HUES48 (cell line): ENCODE measurements around the gene GSC.

Experiments used
- H3K27ac ChIP-seq: one replicate; pipeline ENCODE4 v1.7.0; 2013; ENCODE audit warnings: low read depth, low read length, inconsistent platforms
- H3K27me3 ChIP-seq: 2 replicates; pipeline ENCODE4 v1.6.1; 2013; ENCODE audit warnings: mild to moderate bottlenecking, low read length; ENCODE audit not compliant: control insufficient read depth, insufficient read depth
- H3K36me3 ChIP-seq: 2 replicates; pipeline ENCODE4 v1.6.1; 2013; ENCODE audit warnings: low read length; ENCODE audit not compliant: control insufficient read depth, insufficient read depth
- H3K4me1 ChIP-seq: 2 replicates; pipeline ENCODE4 v1.6.1; 2013; ENCODE audit warnings: mild to moderate bottlenecking, low read length; ENCODE audit not compliant: control insufficient read depth, insufficient read depth
- H3K4me3 ChIP-seq: 2 replicates; pipeline ENCODE4 v1.5.1; 2013; ENCODE audit warnings: mild to moderate bottlenecking, low read depth, low read length
- H3K9ac ChIP-seq: 2 replicates; pipeline ENCODE4 v1.6.1; 2013; ENCODE audit warnings: mild to moderate bottlenecking, low read depth, low read length, moderate library complexity
- H3K9me3 ChIP-seq: 2 replicates; pipeline ENCODE4 v1.6.1; 2013; ENCODE audit warnings: low read length; ENCODE audit not compliant: control insufficient read depth, insufficient read depth

GSC gene

DNA sequence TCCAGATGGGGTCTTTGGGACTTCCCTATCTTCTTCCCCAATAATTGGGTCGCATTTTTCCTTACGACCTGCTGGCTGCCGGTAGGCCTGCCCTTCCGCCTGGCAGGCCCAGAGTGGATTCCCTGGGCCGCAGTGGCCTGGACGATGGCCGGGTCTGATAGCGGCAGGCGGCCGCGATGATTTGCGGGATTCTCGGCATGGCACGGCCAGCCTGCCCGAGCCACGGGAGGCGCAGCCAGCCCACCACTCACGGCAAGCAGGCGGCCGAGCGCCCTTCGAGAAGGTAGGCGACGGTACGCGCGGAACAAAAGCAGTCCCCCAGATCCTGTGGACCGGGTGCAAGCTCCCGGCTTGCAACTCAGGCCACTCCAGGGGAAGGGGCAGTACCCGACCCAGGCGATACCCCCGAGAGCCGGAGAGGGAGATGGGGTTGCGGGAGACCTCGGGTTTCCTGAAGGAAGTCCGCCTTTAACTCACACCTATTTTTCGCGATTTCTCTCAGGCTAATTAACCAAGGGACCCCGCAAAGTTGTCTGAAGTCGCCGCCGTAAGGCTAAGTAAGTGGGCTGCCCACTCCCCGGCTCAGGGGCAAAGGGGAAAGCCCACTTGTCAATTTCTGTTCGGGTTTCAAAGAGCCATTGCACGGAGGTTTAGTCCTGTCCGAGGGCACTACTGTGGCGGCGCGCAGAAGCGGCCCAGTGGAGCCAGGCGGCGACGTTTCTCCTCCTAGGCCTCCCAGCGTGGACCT, 1.4 kb upstream of the GSC start:
- Histone ChIP-seq H3K9ac (no peak overlapping the region), H3K4me3 (peak overlapping the region; percentile 56), H3K27me3 (peaks cover 97% of the 10 kb centered on the region)

GRCh38 chr14:94770815-94771157, 873 bp upstream of the GSC start:
- H3K27ac ChIP-seq = no peak overlapping the region
- H3K4me1 ChIP-seq = peaks cover 65% of the 10 kb centered on the region
- H3K9me3 ChIP-seq = no peaks in the 10 kb centered on the region
- H3K4me3 ChIP-seq = peak overlapping the region; percentile 56
- H3K9ac ChIP-seq = no peak overlapping the region
- H3K27me3 ChIP-seq = peaks cover 97% of the 10 kb centered on the region
- no peaks in the 10 kb centered on the region for H3K36me3 ChIP-seq

More for the DNA sequence above, 1.4 kb upstream of the GSC start:
- Histone ChIP-seq H3K4me1 (peaks cover 70% of the 10 kb centered on the region), H3K9me3 (no peaks in the 10 kb centered on the region), H3K27ac (no peak overlapping the region), H3K36me3 (no peaks in the 10 kb centered on the region)

DNA sequence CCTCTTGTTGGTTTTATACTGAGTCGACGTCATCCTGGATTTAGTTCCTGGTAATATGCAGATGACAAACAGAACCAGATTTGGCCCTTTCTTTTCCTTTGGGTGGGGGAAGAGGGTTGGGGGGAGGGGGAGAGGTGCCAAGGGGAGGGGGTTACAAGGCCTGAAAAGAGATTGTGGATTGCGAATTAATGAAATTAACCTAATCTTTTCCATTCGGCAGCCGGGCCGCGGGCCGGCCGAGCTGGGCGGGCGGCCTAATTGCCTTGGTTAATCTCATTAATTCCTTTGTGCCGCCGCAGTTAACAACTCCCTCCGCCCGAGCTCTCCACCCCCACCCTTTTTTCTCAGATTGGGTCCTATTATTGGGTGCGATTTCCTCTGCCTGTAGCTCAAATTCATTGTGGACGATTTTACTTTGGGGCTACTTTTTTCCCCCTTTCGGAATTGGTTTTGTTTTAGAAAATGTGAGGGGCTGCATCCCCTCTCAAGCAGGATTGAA, 387 bp upstream of the GSC start:
- H3K9ac ChIP-seq = no peak overlapping the region
- peaks cover 97% of the 10 kb centered on the region for H3K27me3 ChIP-seq
- peaks cover 60% of the 10 kb centered on the region for H3K4me1 ChIP-seq
- H3K36me3 ChIP-seq = no peaks in the 10 kb centered on the region
- H3K4me3 ChIP-seq = peak overlapping the region; percentile 56
- no peak overlapping the region for H3K27ac ChIP-seq
- H3K9me3 ChIP-seq = no peaks in the 10 kb centered on the region

- Histone ChIP-seq H3K4me1 (peaks cover 46% of the 10 kb centered on the region), H3K4me3 (peak overlapping the region; percentile 56), H3K36me3 (no peaks in the 10 kb centered on the region), H3K9ac (no peak overlapping the region), H3K9me3 (no peaks in the 10 kb centered on the region), H3K27ac (no peak overlapping the region), H3K27me3 (peaks cover 97% of the 10 kb centered on the region)
Observed at GRCh38 chr14:94768521-94769390, 1.2 kb downstream of the GSC start.

DNA sequence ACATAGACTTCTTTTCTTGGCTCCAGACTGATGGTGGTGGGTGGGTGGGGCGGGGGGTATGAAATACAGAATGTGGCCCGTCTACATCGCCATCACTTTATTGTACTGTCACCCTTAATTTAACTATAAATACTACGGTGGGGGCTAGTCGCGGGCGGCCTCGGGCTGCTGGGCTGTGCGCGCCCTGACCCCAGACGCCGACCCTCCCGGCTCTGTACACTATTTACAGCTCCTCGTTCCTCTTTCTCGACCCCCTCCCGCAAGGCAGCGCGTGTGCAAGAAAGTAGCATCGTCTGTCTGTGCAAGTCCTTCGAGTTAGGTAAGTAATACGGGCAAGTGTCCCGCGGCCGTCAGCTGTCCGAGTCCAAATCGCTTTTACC, 1.8 kb downstream of the GSC start:
- Histone ChIP-seq H3K9ac (no peak overlapping the region), H3K27ac (no peak overlapping the region), H3K4me3 (peak overlapping the region; percentile 56), H3K4me1 (peaks cover 42% of the 10 kb centered on the region), H3K36me3 (no peaks in the 10 kb centered on the region), H3K9me3 (no peaks in the 10 kb centered on the region), H3K27me3 (peaks cover 97% of the 10 kb centered on the region)

GRCh38 chr14:94767321-94767878, 2.5 kb downstream of the GSC start:
- Histone ChIP-seq H3K36me3 (no peaks in the 10 kb centered on the region), H3K27me3 (peaks cover 97% of the 10 kb centered on the region), H3K27ac (no peak overlapping the region), H3K4me1 (peaks cover 35% of the 10 kb centered on the region), H3K9ac (no peak overlapping the region), H3K9me3 (no peaks in the 10 kb centered on the region), H3K4me3 (peak overlapping the region; percentile 41)

DNA sequence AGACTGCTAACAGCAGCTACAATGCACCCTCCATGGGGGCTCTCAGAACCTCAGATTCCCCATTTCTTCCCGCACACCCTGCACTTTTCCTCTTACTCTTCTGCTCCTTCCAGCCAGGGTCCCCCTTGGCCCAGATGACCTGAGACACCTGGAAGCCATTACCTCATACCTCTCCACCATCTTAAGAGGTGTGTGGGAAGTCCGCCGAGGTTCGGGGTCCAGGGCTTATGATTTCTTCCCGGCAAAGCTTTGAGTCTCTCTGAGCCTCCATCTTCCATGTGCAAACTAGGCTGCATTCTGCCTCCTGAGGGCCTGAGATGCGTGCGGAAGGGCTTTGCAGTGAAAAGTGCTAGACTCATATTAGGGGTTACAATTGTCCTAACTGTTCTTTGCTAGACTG, 5.3 kb downstream of the GSC start:
- Histone ChIP-seq H3K27me3 (peaks cover 82% of the 10 kb centered on the region), H3K4me3 (no peak overlapping the region), H3K27ac (no peak overlapping the region), H3K9ac (no peak overlapping the region), H3K9me3 (no peaks in the 10 kb centered on the region), H3K36me3 (no peaks in the 10 kb centered on the region), H3K4me1 (peaks cover 16% of the 10 kb centered on the region)

DNA sequence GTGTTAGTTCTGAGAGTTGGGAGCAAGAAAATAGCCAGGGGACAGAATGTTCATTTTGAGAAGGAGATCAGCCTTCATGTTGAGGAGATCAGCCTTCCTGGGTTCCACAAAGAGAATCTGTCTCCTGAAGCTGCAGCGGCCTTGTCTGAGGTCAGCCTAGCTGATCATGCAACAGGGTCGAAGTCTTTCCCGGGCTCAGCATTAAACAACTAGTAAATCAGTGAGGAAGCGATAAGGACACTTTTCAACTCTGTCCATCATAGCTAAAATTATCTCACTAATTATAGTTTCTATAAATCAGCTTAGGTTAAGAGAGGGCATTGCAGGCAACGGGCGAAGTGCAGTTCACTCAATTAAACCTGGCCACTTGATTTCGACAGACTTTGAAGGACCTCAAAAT, 7.5 kb downstream of the GSC start:
- Histone ChIP-seq H3K27ac (no peak overlapping the region), H3K4me3 (no peak overlapping the region), H3K4me1 (peaks cover 8% of the 10 kb centered on the region), H3K36me3 (no peaks in the 10 kb centered on the region), H3K27me3 (peaks cover 60% of the 10 kb centered on the region), H3K9me3 (no peaks in the 10 kb centered on the region), H3K9ac (no peak overlapping the region)

DNA sequence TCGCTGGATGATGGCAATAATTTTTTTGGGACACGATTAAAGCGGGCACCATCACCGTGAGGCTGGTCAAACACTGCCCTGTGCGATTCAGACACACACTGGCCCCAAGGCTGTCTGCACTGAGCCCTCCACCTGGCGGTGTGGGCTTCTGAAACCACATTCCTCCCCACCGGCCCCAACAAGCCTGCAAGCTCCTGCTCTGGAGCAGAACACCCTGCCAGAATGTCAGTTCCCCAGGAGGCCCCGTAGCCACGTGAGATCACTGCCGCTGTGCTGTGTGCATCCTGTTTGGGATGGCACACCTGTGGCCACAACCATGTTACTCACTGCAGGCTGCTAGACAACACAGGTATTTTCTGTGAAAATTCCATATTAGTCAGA, 7.9 kb downstream of the GSC start:
- no peak overlapping the region for H3K27ac ChIP-seq
- H3K36me3 ChIP-seq = no peaks in the 10 kb centered on the region
- H3K27me3 ChIP-seq = peaks cover 56% of the 10 kb centered on the region
- H3K4me3 ChIP-seq = no peak overlapping the region
- peaks cover 4% of the 10 kb centered on the region; the same call in 1 of the 2 replicates for H3K4me1 ChIP-seq
- no peaks in the 10 kb centered on the region for H3K9me3 ChIP-seq
- H3K9ac ChIP-seq = no peak overlapping the region

DNA sequence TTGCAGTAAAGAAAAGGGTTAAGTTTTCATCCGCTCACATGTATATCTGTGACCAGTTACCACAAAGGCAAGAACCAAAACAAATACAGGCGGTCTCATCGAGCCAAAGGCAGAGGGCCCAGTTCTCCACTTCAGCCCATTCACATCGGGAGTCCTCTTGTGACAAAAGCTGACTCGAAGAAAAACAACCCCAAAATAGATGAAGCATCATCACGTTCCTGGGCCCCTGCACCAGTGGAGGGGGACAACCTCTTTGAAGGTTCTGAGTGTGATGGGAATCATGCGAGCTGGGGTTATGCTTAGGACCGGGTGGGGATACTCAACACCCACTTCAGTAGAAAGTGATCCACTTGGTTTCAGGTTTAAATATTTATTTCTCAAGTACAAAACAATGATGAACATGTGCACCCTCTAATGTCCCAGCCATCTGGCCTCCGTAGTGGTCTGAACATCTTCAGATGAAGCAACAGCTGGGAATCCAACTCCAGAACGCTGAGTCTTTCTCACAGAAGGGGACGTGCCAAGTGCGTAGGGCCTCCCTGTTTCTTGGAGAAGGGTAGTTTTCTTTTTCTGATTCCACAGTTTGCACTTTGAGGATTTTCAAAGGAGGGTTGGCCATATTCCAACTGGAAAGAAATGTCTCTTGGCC, 8.4 kb downstream of the GSC start:
- H3K4me1 ChIP-seq = peaks cover 2% of the 10 kb centered on the region; the same call in 1 of the 2 replicates
- H3K27ac ChIP-seq = no peak overlapping the region
- no peaks in the 10 kb centered on the region for H3K36me3 ChIP-seq
- H3K27me3 ChIP-seq = peaks cover 51% of the 10 kb centered on the region
- no peak overlapping the region for H3K4me3 ChIP-seq
- H3K9ac ChIP-seq = no peak overlapping the region
- H3K9me3 ChIP-seq = no peaks in the 10 kb centered on the region
